HepG2 (cell line): ENCODE results near the gene CEP19. TPM values are rescaled to one million over a fixed set of nuclear protein-coding genes. Genes with fewer than 3 reads are reported as not detected.

Experiments
- ATAC-seq: fragments of 200-7000 bp; cut with Tn5 transposase; 3 replicates; pipeline ENCODE4 v1.9.1; 2020; ENCODE audit warnings: mild to moderate bottlenecking, moderate library complexity
- BruUV-seq: library from RNA; stranded (reverse); fragments of 400-500 nt; replicated peaks from 2 replicates; lab custom pipeline; 2021; lab: Mats Ljungman, UMichigan
- CTCF ChIA-PET: fragments of 300-600 bp; formaldehyde crosslinking; extraction: SDS; loops from one replicate; lab custom pipeline; 2021; ENCODE audit warnings: low total read pairs, inconsistent platforms, low intra/inter-chr PET ratio; lab: Yijun Ruan, JAX
- POLR2A ChIA-PET: fragments of 350-600 bp; sonication (Branson Sonifier 250); formaldehyde crosslinking; loops from one replicate; lab custom pipeline; 2020; ENCODE audit warnings: antibody characterized with exemption, inconsistent platforms; lab: Yijun Ruan, JAX
- DNase-seq: peaks from one replicate; pipeline ENCODE4 v3.0.0-alpha.2; 2015; ENCODE audit warnings: low spot score
- FAIRE-seq: peaks from 3 replicates; lab custom pipeline; 2011; peaks lifted over from hg19 to GRCh38; lab: Jason Lieb, UNC
- H2AFZ ChIP-seq: one replicate; pipeline ENCODE4 v1.6.1; 2011; ENCODE audit warnings: low read length, inconsistent platforms
- H3K27ac ChIP-seq: fragments of 300-600 bp; 3 replicates; pipeline ENCODE4 v1.8.0; 2011; ENCODE audit warnings: mixed run types, mild to moderate bottlenecking, mixed read lengths, low read length, inconsistent platforms; ENCODE audit not compliant: insufficient read depth; ENCODE audit errors: extremely low read length
- H3K27me3 ChIP-seq, 2 experiments: fragments of 200-600 bp in 1 of 2; 2 replicates in 1 of 2; 3 replicates in 1 of 2; pipeline versions ENCODE4 v1.6.0 to v1.8.0; 2011; ENCODE audit warnings: low read length in 2 of 2, mild to moderate bottlenecking in 2 of 2, moderate library complexity in 2 of 2, inconsistent platforms in 1 of 2; ENCODE audit not compliant: insufficient read depth in 2 of 2, control insufficient read depth in 1 of 2
- H3K36me3 ChIP-seq, 2 experiments: fragments of 200-600 bp in 1 of 2; replicated peaks in 1 of 2; 2 replicates in 1 of 2; 3 replicates in 1 of 2; pipeline versions ENCODE4 v1.5.1 to v1.8.0; 2011; ENCODE audit warnings: low read length in 2 of 2, inconsistent platforms in 1 of 2; ENCODE audit not compliant: insufficient read depth in 2 of 2, control insufficient read depth in 1 of 2
- H3K4me1 ChIP-seq: 2 replicates; pipeline ENCODE4 v1.5.1; 2012; ENCODE audit warnings: low read length, inconsistent platforms; ENCODE audit not compliant: insufficient read depth
- H3K4me2 ChIP-seq: 2 replicates; pipeline ENCODE4 v1.6.0; 2011; ENCODE audit warnings: low read depth, low read length, inconsistent platforms
- H3K4me3 ChIP-seq, 3 experiments: fragments of 200-600 bp in 1 of 3; sonication (generic), shearing (Covaris generic) in 1 of 3; replicated peaks in 1 of 3; 2 replicates each; pipeline ENCODE4 v1.5.1; 2011 to 2016; ENCODE audit warnings: low read length in 3 of 3, inconsistent platforms in 2 of 3, low read depth in 2 of 3, mild to moderate bottlenecking in 2 of 3, control low read depth in 1 of 3, mixed read lengths in 1 of 3; ENCODE audit not compliant: insufficient read depth in 1 of 3
- H3K79me2 ChIP-seq: one replicate; pipeline ENCODE4 v1.6.1; 2011; ENCODE audit warnings: low read length, inconsistent platforms; ENCODE audit not compliant: insufficient read depth
- H3K9ac ChIP-seq: 2 replicates; pipeline ENCODE4 v1.6.0; 2011; ENCODE audit warnings: mild to moderate bottlenecking, low read depth, low read length, inconsistent platforms; ENCODE audit not compliant: insufficient read depth
- H3K9me3 ChIP-seq: 2 replicates; pipeline ENCODE4 v1.5.1; 2012; ENCODE audit warnings: mild to moderate bottlenecking, low read length
- H4K20me1 ChIP-seq: 2 replicates; pipeline ENCODE4 v1.6.0; 2011; ENCODE audit warnings: inconsistent platforms, mild to moderate bottlenecking, low read length, moderate library complexity; ENCODE audit not compliant: insufficient read depth
- AKNA ChIP-seq: sonication (generic); formaldehyde crosslinking; IDR thresholded peaks from 2 replicates; pipeline ENCODE4 v1.4.0; 2020; ENCODE audit warnings: missing genetic modification reagents, borderline replicate concordance
- BRD4 ChIP-seq: sonication (generic); formaldehyde crosslinking; IDR thresholded peaks from 2 replicates; pipeline ENCODE4 v1.4.0; 2020; ENCODE audit warnings: missing genetic modification reagents
- GABPA ChIP-seq, 2 experiments: IDR thresholded peaks; 2 replicates each; pipeline ENCODE4 v1.6.1; 2011 to 2016; ENCODE audit warnings: low read depth in 2 of 2, low read length in 1 of 2, missing biosample characterization in 1 of 2, missing genetic modification characterization in 1 of 2
- IRF9 ChIP-seq: sonication (generic); formaldehyde crosslinking; IDR thresholded peaks from 2 replicates; pipeline ENCODE4 v1.8.0; 2022; ENCODE audit warnings: missing genetic modification reagents, mild to moderate bottlenecking, borderline replicate concordance
- TBX3 ChIP-seq: fragments of 450-650 bp; IDR thresholded peaks from 2 replicates; pipeline ENCODE4 v1.6.1; 2017; ENCODE audit warnings: antibody characterized with exemption, mild to moderate bottlenecking, inconsistent platforms, borderline replicate concordance
- ZBTB33 ChIP-seq: sonication (generic); formaldehyde crosslinking; IDR thresholded peaks from 2 replicates; pipeline ENCODE4 v1.4.0; 2020; ENCODE audit warnings: missing genetic modification reagents
- ZNF616 ChIP-seq: sonication (generic); formaldehyde crosslinking; IDR thresholded peaks from 2 replicates; pipeline ENCODE4 v1.5.0; 2020; ENCODE audit warnings: low read depth, mild to moderate bottlenecking, missing genetic modification reagents
- ZNF780A ChIP-seq: sonication (generic); formaldehyde crosslinking; IDR thresholded peaks from 2 replicates; pipeline ENCODE4 v1.8.0; 2022; ENCODE audit warnings: mild to moderate bottlenecking, missing genetic modification reagents, moderate library complexity
- ZNF839 ChIP-seq: sonication (generic); formaldehyde crosslinking; IDR thresholded peaks from 2 replicates; pipeline ENCODE4 v1.4.0; 2020; ENCODE audit warnings: missing genetic modification reagents, mild to moderate bottlenecking, borderline replicate concordance
- WGBS: methylation state at CpG from one replicate; pipeline ENCODE4 v1.1.6; 2017; ENCODE audit warnings: low lambda C conversion rate; 5-methylcytosine and 5-hydroxymethylcytosine counted together
- in situ Hi-C: cut with HindIII; loops from 2 replicates; pipeline ENCODE4 v1.10.0; 2017; ENCODE audit warnings: low pct_unique_long_range_greater_than_20kb; ENCODE audit not compliant: extremely low pct_ligation_motif_present
- intact Hi-C: fragments of 100-400 bp; cut with micrococcal nuclease; formaldehyde crosslinking; loops from one replicate; pipeline ENCODE4 v1.10.0; 2022; ENCODE audit not compliant: unreplicated experiment
- polyA plus RNA-seq, 8 experiments: library from polyadenylated mRNA; depleted of rRNA in 3 of 8; stranded (reverse) in 7 of 8; unstranded in 1 of 8; fragments of >200 nt; fragmentation: Illumina TruSeq in 4 of 8; extraction: Trizol in 4 of 8; gene quantifications; 2 replicates each; pipeline versions ENCODE4 v1.2.1 to v1.2.3, GENCODE V29; 2011 to 2016; ENCODE audit warnings: low read depth in 4 of 8, missing spikeins in 1 of 8, mixed read lengths in 1 of 8; ENCODE audit not compliant: insufficient read depth in 1 of 8
- total RNA-seq, 5 experiments: library from RNA; depleted of rRNA; stranded (reverse); fragments of >200 nt; fragmentation: Illumina TruSeq; extraction: Trizol; gene quantifications; 2 replicates each; pipeline ENCODE4 v1.2.3, GENCODE V29; 2016; ENCODE audit warnings: low read depth in 1 of 5

CEP19 gene
- total and polyA plus RNA-seq, 2 of the 13 experiments (the other 11 are each of a cell fraction or from before 2014, with no cell fraction given), result 0.48 to 1.2 TPM

GRCh38 chr3:196753201-196753600 lies 41.2 kb upstream of the CEP19 start:
- H2AFZ ChIP-seq, result no peak overlapping the region
- no peak for DNase-seq
- WGBS, result 96% methylated on average over 8 of the region's 8 CpGs
- H3K27me3 ChIP-seq, result no peaks in the 10 kb centered on the region
- no peak overlapping the region for H3K27ac ChIP-seq
- no peak for ATAC-seq
- TF ChIP-seq ZNF616 (no peak), IRF9 (CRISPR knock-in tag) (no peak), ZBTB33 (CRISPR knock-in tag) (peak; percentile 46; the same call in 1 of the 2 replicates)
- TF ChIP-seq, all 625 proteins: peak for 1
- ChIA-PET CTCF (no interaction called here), POLR2A (interaction anchor here (4.1 kb wide), 1 partner anchor 13 kb away, joined by 20 read pairs; the partner anchor contains the start of gene PAK2)
- BruUV-seq, result no TSS peak
- Histone ChIP-seq H3K36me3 (peaks cover 0 to 17% of the 10 kb centered on the region in 2 experiments; a peak in 2 of 5 replicates), H3K79me2 (peaks cover 91% of the 10 kb centered on the region), H3K4me1 (peaks cover 52% of the 10 kb centered on the region), H3K4me2 (no peak overlapping the region; the same call in 1 of the 2 replicates), H3K4me3 (no peak overlapping the region), H3K9ac (no peak overlapping the region), H3K9me3 (peaks cover 8% of the 10 kb centered on the region; the same call in 1 of the 2 replicates), H4K20me1 (peaks cover 18% of the 10 kb centered on the region)
- in situ Hi-C loops (no loop called here), intact Hi-C loops (loop anchor here (5.0 kb wide), 1 partner anchor 41 kb away; the partner anchor contains the start of genes CEP19 and PIGX)
- FAIRE-seq, result no peak

- peaks cover 88% of the 10 kb centered on the region for H3K79me2 ChIP-seq
- H3K27me3 ChIP-seq, result no peaks in the 10 kb centered on the region
- H3K4me3 ChIP-seq, result no peak overlapping the region
- no peak overlapping the region for H3K4me2 ChIP-seq
- H3K36me3 ChIP-seq, result peaks cover 0 to 23% of the 10 kb centered on the region in 2 experiments; a peak in 3 of 5 replicates
- ChIA-PET POLR2A (interaction anchor here (1.2 kb wide), 1 partner anchor 9 kb away, joined by 4 read pairs; the partner anchor contains the start of gene PAK2), CTCF (no interaction called here)
- BruUV-seq, result no TSS peak
- intact Hi-C loops, result no loop called here
- 90% methylated on average over 8 of the region's 8 CpGs for WGBS
- no peak for ATAC-seq
- in situ Hi-C loops, result no loop called here
- H4K20me1 ChIP-seq, result peaks cover 11% of the 10 kb centered on the region
- no peak overlapping the region for H3K27ac ChIP-seq
- no peaks in the 10 kb centered on the region for H3K9me3 ChIP-seq
- no peak for DNase-seq
- H3K9ac ChIP-seq, result no peak overlapping the region
- peaks cover 20% of the 10 kb centered on the region for H3K4me1 ChIP-seq
- H2AFZ ChIP-seq, result no peak overlapping the region
- FAIRE-seq, result no peak
- no peak for TF ChIP-seq BRD4 (CRISPR knock-in tag)
- TF ChIP-seq AKNA (CRISPR knock-in tag), result no peak
- no peak for TF ChIP-seq ZNF839 (CRISPR knock-in tag)
- TF ChIP-seq ZNF780A (CRISPR knock-in tag), result no peak
- no peak for TF ChIP-seq GABPA (IDR thresholded peaks at IDR 0.05; ENCODE audit: low read depth, low read length)
- TF ChIP-seq GABPA (CRISPR knock-in tag; IDR thresholded peaks at IDR 0.05; ENCODE audit: low read depth), result no peak
- no peak for TF ChIP-seq TBX3
Measured at GRCh38 chr3:196749125-196749524, 37.1 kb upstream of the CEP19 start.
